ENCODE results near the gene KRTAP2-3.

GRCh38 chr17:41103896-41104295 lies 44.0 kb upstream of the KRTAP2-3 start:
- TF ChIP-seq CTCF (IDR thresholded peaks at IDR 0.05) (no peak), POLR2A (IDR thresholded peaks at IDR 0.05) (no peak)
